CD14-positive monocyte (primary cell): ENCODE measurements around the gene MARCHF3. TPM values are rescaled to one million over a fixed set of nuclear protein-coding genes. Genes with fewer than 3 reads are reported as not detected.

Experiments used
- DNase-seq, 3 donors: peaks; one replicate each; pipeline ENCODE4 v3.0.0-alpha.2; 2011 to 2022
- H2AFZ ChIP-seq: 2 replicates; pipeline ENCODE4 v1.6.0; 2012; ENCODE audit warnings: mild to moderate bottlenecking, low read depth, low read length, inconsistent platforms; ENCODE audit not compliant: insufficient read depth, poor library complexity, severe bottlenecking
- H3K27ac ChIP-seq, 2 donors: 1 replicate in 1 of 2; 2 replicates in 1 of 2; pipeline ENCODE4 v1.5.1; 2012 to 2013; ENCODE audit warnings: low read length in 2 of 2, control low read depth in 1 of 2, inconsistent platforms in 1 of 2, low read depth in 1 of 2, mild to moderate bottlenecking in 1 of 2
- H3K27me3 ChIP-seq, 2 donors: one replicate each; pipeline versions ENCODE4 v1.6.0 to v1.6.1; 2011 to 2013; ENCODE audit warnings: low read length in 2 of 2; ENCODE audit not compliant: control insufficient read depth in 2 of 2, insufficient read depth in 2 of 2
- H3K36me3 ChIP-seq, 2 donors: replicated peaks in 1 of 2; 1 replicate in 1 of 2; 2 replicates in 1 of 2; pipeline versions ENCODE4 v1.5.1 to v1.6.1; 2012 to 2013; ENCODE audit warnings: low read length in 2 of 2, control low read depth in 1 of 2, inconsistent platforms in 1 of 2, mild to moderate bottlenecking in 1 of 2; ENCODE audit not compliant: insufficient read depth in 2 of 2, control insufficient read depth in 1 of 2
- H3K4me1 ChIP-seq, 2 donors: 1 replicate in 1 of 2; 2 replicates in 1 of 2; pipeline versions ENCODE4 v1.5.1 to v1.6.1; 2012 to 2013; ENCODE audit warnings: low read length in 2 of 2, control low read depth in 1 of 2, inconsistent platforms in 1 of 2, mild to moderate bottlenecking in 1 of 2, moderate library complexity in 1 of 2; ENCODE audit not compliant: insufficient read depth in 2 of 2, control insufficient read depth in 1 of 2
- H3K4me2 ChIP-seq: replicated peaks from 2 replicates; pipeline ENCODE3; 2012; ENCODE audit warnings: low read length, moderate library complexity, mild to moderate bottlenecking; ENCODE audit not compliant: poor library complexity, severe bottlenecking; ENCODE audit errors: extremely low read depth
- H3K4me3 ChIP-seq, 3 experiments: fragments of 200-600 bp in 1 of 3; sonication (generic) in 1 of 3; replicated peaks in 1 of 3; 1 replicate in 2 of 3; 2 replicates in 1 of 3; pipeline ENCODE4 v1.5.1; 2011 to 2013; ENCODE audit warnings: low read length in 3 of 3, mild to moderate bottlenecking in 3 of 3, control low read depth in 2 of 3, low read depth in 2 of 3, inconsistent platforms in 1 of 3, moderate library complexity in 1 of 3
- H3K79me2 ChIP-seq: 2 replicates; pipeline ENCODE4 v1.6.0; 2012; ENCODE audit warnings: mild to moderate bottlenecking, control low read depth, inconsistent platforms, low read length, moderate library complexity; ENCODE audit not compliant: insufficient read depth
- H3K9ac ChIP-seq: 2 replicates; pipeline ENCODE4 v1.6.0; 2017; ENCODE audit warnings: low read length, mild to moderate bottlenecking; ENCODE audit not compliant: insufficient read depth, poor library complexity, severe bottlenecking
- H3K9me3 ChIP-seq, 2 donors: replicated peaks in 1 of 2; 1 replicate in 1 of 2; 2 replicates in 1 of 2; pipeline versions ENCODE4 v1.5.1 to v1.6.1; 2012 to 2013; ENCODE audit warnings: low read length in 2 of 2, control low read depth in 1 of 2; ENCODE audit not compliant: control insufficient read depth in 1 of 2, insufficient read depth in 1 of 2
- H4K20me1 ChIP-seq: 2 replicates; pipeline ENCODE4 v1.6.0; 2012; ENCODE audit warnings: mild to moderate bottlenecking, low read length, control low read depth, moderate library complexity; ENCODE audit not compliant: insufficient read depth
- H3K27ac Mint-ChIP-seq, 7 donors: one replicate each; pipeline ENCODE4 v1.8.0; 2020; ENCODE audit warnings: mild to moderate bottlenecking in 7 of 7, mixed read lengths in 7 of 7, moderate library complexity in 6 of 7, inconsistent platforms in 2 of 7
- H3K27me3 Mint-ChIP-seq, 3 donors: one replicate each; pipeline ENCODE4 v1.8.0; 2021 to 2022; ENCODE audit warnings: low read depth in 3 of 3, mild to moderate bottlenecking in 3 of 3, mixed read lengths in 3 of 3, moderate library complexity in 3 of 3, inconsistent platforms in 1 of 3
- H3K36me3 Mint-ChIP-seq, 2 donors: one replicate each; pipeline ENCODE4 v1.8.0; 2020; ENCODE audit warnings: mixed read lengths in 2 of 2, inconsistent platforms in 1 of 2, mild to moderate bottlenecking in 1 of 2
- H3K4me1 Mint-ChIP-seq: one replicate; pipeline ENCODE4 v1.8.0; 2020; ENCODE audit warnings: mild to moderate bottlenecking, mixed read lengths
- H3K4me3 Mint-ChIP-seq, 2 donors: one replicate each; pipeline ENCODE4 v1.8.0; 2020; ENCODE audit warnings: mild to moderate bottlenecking in 2 of 2, mixed read lengths in 2 of 2, moderate library complexity in 1 of 2
- H3K9me3 Mint-ChIP-seq, 7 donors: one replicate each; pipeline ENCODE4 v1.8.0; 2020 to 2022; ENCODE audit warnings: mixed read lengths in 7 of 7, mild to moderate bottlenecking in 6 of 7, moderate library complexity in 6 of 7, inconsistent platforms in 2 of 7
- CTCF ChIP-seq: fragments of 200-600 bp; IDR thresholded peaks from one replicate; pipeline ENCODE4 v1.8.0; 2022; ENCODE audit warnings: antibody characterized with exemption, mild to moderate bottlenecking
- WGBS: methylation state at CpG from one replicate; pipeline ENCODE4 v1.1.5; 2013; ENCODE audit warnings: missing lambda C conversion rate; ENCODE audit not compliant: insufficient coverage; 5-methylcytosine and 5-hydroxymethylcytosine counted together
- intact Hi-C, 2 donors: fragments of 100-400 bp; cut with micrococcal nuclease; formaldehyde crosslinking; loops; one replicate each; pipeline versions ENCODE4 v1.15.0 to v1.15.1; 2023
- polyA plus RNA-seq, 3 donors: library from polyadenylated mRNA; depleted of rRNA in 1 of 3; unstranded in 2 of 3; stranded (reverse) in 1 of 3; fragments of 300-500 nt in 2 of 3; fragments of >200 nt in 1 of 3; fragmentation: Illumina TruSeq in 2 of 3; gene quantifications; 1 replicate in 2 of 3; 2 replicates in 1 of 3; pipeline ENCODE4 v1.2.3, GENCODE V29; 2012 to 2021

The MARCHF3 gene
- polyA plus RNA-seq, 3 donors: 0.88 to 1.6 (median 0.96) TPM

DNA sequence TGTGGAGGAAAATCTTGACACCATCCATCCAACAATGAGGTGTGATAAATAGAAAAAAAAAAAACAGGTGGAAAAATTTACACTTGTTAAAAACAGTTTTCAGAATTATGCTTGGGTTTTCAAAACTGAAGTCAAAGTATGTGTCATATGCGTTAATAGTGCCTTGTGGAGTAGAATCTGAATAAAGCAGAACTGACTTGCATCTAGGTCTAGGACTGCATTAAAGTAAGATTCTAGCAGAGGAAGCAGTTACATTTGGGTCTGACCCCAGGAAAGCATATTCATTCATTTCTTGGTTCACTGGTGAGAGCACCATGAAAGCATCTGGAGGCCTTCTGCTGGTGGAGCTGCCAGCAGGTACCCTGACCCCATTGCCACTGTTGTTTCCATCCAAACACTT lies 89.0 kb downstream of the MARCHF3 start:
- H3K36me3 ChIP-seq: no peaks in the 10 kb centered on the region
- no peak overlapping the region for H3K4me2 ChIP-seq
- no peaks in the 10 kb centered on the region for H3K79me2 ChIP-seq
- no peak overlapping the region for H3K9ac ChIP-seq
- peaks cover 1% of the 10 kb centered on the region for H3K4me1 Mint-ChIP-seq
- H2AFZ ChIP-seq: no peak overlapping the region
- no peaks in the 10 kb centered on the region for H3K4me1 ChIP-seq
- no peak overlapping the region for H3K27ac ChIP-seq
- H3K4me3 ChIP-seq: no peak overlapping the region
- intact Hi-C loops: no loop called here
- no peak for DNase-seq
- no peak overlapping the region for H3K27ac Mint-ChIP-seq
- H3K27me3 ChIP-seq: no peaks in the 10 kb centered on the region
- no peaks in the 10 kb centered on the region for H3K9me3 ChIP-seq
- H3K36me3 Mint-ChIP-seq: no peaks in the 10 kb centered on the region
- H3K9me3 Mint-ChIP-seq: no peaks in the 10 kb centered on the region
- TF ChIP-seq CTCF: no peak
- H3K4me3 Mint-ChIP-seq: no peak overlapping the region
- WGBS: 100% methylated on average over 1 of the region's 1 CpG
- no peaks in the 10 kb centered on the region for H4K20me1 ChIP-seq
- H3K27me3 Mint-ChIP-seq: peaks cover 0 to 2% (median 0%) of the 10 kb centered on the region in 3 donors

DNA sequence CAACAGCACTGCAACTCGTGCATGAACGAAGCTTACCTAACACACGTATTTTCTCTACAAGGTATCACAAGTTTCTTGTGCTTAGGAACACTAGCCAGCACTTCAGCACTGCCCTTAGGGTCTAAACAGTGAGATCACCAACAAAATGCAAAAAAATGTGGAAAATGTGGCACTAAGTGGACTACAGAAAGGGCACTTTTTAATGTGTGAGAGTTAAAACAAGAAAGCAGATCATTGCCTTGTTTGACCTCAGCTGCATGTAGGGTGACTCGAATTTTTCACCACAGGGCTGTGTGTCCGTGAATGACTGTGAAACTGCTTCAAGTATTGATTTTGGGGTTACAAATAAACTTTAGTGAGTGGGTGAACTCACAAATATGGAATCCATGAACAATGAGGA lies 90.5 kb downstream of the MARCHF3 start:
- Mint-ChIP-seq H3K4me3 (no peak overlapping the region), H3K27me3 (peaks cover 0 to 2% (median 0%) of the 10 kb centered on the region in 3 donors), H3K9me3 (no peaks in the 10 kb centered on the region), H3K4me1 (peaks cover 1% of the 10 kb centered on the region), H3K27ac (no peak overlapping the region), H3K36me3 (no peaks in the 10 kb centered on the region)
- Histone ChIP-seq H3K9ac (no peak overlapping the region), H4K20me1 (no peaks in the 10 kb centered on the region), H2AFZ (no peak overlapping the region), H3K4me1 (no peaks in the 10 kb centered on the region), H3K9me3 (no peaks in the 10 kb centered on the region), H3K79me2 (no peaks in the 10 kb centered on the region), H3K4me3 (no peak overlapping the region), H3K36me3 (no peaks in the 10 kb centered on the region), H3K27me3 (no peaks in the 10 kb centered on the region), H3K27ac (no peak overlapping the region), H3K4me2 (no peak overlapping the region)
- 93% methylated on average over 3 of the region's 5 CpGs for WGBS
- DNase-seq: no peak
- TF ChIP-seq CTCF: no peak
- intact Hi-C loops: no loop called here
